Body of pancreas (tissue), 4 donors: ENCODE results near the gene PPP4R2. TPM values are rescaled to one million over a fixed set of nuclear protein-coding genes. Genes with fewer than 3 reads are reported as not detected.
"Not testable (repeated sequence)": the region's sequence is repeated elsewhere in the genome, so short reads cannot be mapped to it uniquely, and the experiment has no call there.

Experiments
- ATAC-seq: fragments of 150-250 bp; one replicate; pipeline ENCODE4 v1.9.1; 2016
- DNase-seq, 4 donors: peaks; one replicate each; pipeline ENCODE4 v3.0.0-alpha.2; 2019
- H3K27ac ChIP-seq, 4 donors: fragments of 200-600 bp; sonication (generic); 1 replicate in 3 of 4; 2 replicates in 1 of 4; pipeline versions ENCODE4 v1.5.1 to v1.6.1; 2016 to 2019; ENCODE audit warnings: mild to moderate bottlenecking in 1 of 4, mixed read lengths in 1 of 4, moderate library complexity in 1 of 4
- H3K27me3 ChIP-seq, 2 donors: fragments of 200-600 bp; sonication (generic); one replicate each; pipeline ENCODE4 v1.6.0; 2016; ENCODE audit warnings: mild to moderate bottlenecking in 1 of 2
- H3K36me3 ChIP-seq, 2 donors: fragments of 200-600 bp; sonication (generic); replicated peaks in 1 of 2; 2 replicates each; pipeline ENCODE4 v1.5.1; 2016; ENCODE audit warnings: low read depth in 2 of 2; ENCODE audit not compliant: insufficient read depth in 1 of 2
- H3K4me1 ChIP-seq: fragments of 200-600 bp; sonication (generic); one replicate; pipeline ENCODE4 v1.6.0; 2016
- H3K4me3 ChIP-seq, 2 donors: fragments of 200-600 bp; sonication (generic); 1 replicate in 1 of 2; 2 replicates in 1 of 2; pipeline ENCODE4 v1.5.1; 2016 to 2019
- H3K9me3 ChIP-seq, 3 donors: fragments of 200-600 bp; sonication (generic); 1 replicate in 2 of 3; 2 replicates in 1 of 3; pipeline ENCODE4 v1.5.1; 2016
- CTCF ChIP-seq, 7 experiments: fragments of 450-650 bp in 4 of 7; fragments of 200-600 bp in 3 of 7; sonication (generic) in 3 of 7; IDR thresholded peaks; one replicate each; pipeline ENCODE4 v1.5.1; 2016 to 2019; ENCODE audit warnings: antibody characterized with exemption in 7 of 7
- POLR2A ChIP-seq, 3 donors: fragments of 450-650 bp; IDR thresholded peaks; one replicate each; pipeline ENCODE4 v1.6.1; 2016; ENCODE audit warnings: antibody characterized with exemption in 3 of 3, mild to moderate bottlenecking in 2 of 3
- WGBS, 2 donors: methylation state at CpG; one replicate each; pipeline ENCODE4 v1.1.5; 2017; 5-methylcytosine and 5-hydroxymethylcytosine counted together
- intact Hi-C: fragments of 100-400 bp; cut with DNase I; formaldehyde crosslinking; loops from one replicate; pipeline ENCODE4 v1.15.1; 2023
- total RNA-seq, 2 donors: library from RNA; depleted of rRNA; stranded (reverse); fragments of >200 nt; gene quantifications; one replicate each; pipeline ENCODE4 v1.1.0, GENCODE V29; 2016

PPP4R2 gene
- total RNA-seq, 2 donors from 2014 or later = 21.5 to 28.0 TPM

- DNase-seq (no peak), ATAC-seq (peak; percentile 53)
- 12 to 14% methylated on average over 5 of the region's 5 CpGs for WGBS, 2 donors
- TF ChIP-seq CTCF (IDR thresholded peaks at IDR 0.05) (peak in 6 of 7 experiments; percentile 45 to 75 (median 68)), POLR2A (IDR thresholded peaks at IDR 0.05) (no peak)
- intact Hi-C loops = loop anchor here (10.0 kb wide), 2 partner anchors 111 to 191 kb away; no protein-coding TSS in a partner anchor
- peak overlapping the region in 1 of 4 donors; percentile 38 for H3K27ac ChIP-seq
- H3K36me3 ChIP-seq = no peaks in the 10 kb centered on the region
- H3K4me3 ChIP-seq = no peak overlapping the region
- no peaks in the 10 kb centered on the region for H3K4me1 ChIP-seq
- H3K27me3 ChIP-seq = no peaks in the 10 kb centered on the region
- H3K9me3 ChIP-seq = no peaks in the 10 kb centered on the region
These were observed 59.6 kb downstream of the PPP4R2 start for GRCh38 chr3:73056014-73056844.

GRCh38 chr3:73056845-73057150, 60.2 kb downstream of the PPP4R2 start:
- no peaks in the 10 kb centered on the region for H3K36me3 ChIP-seq
- H3K4me3 ChIP-seq = no peak overlapping the region
- no peak for TF ChIP-seq POLR2A (IDR thresholded peaks at IDR 0.05)
- TF ChIP-seq CTCF (IDR thresholded peaks at IDR 0.05) = no peak
- no peaks in the 10 kb centered on the region for H3K4me1 ChIP-seq
- no peak for ATAC-seq
- H3K9me3 ChIP-seq = no peaks in the 10 kb centered on the region
- intact Hi-C loops = loop anchor here (10.0 kb wide), 2 partner anchors 112 to 192 kb away; no protein-coding TSS in a partner anchor
- no peak overlapping the region for H3K27ac ChIP-seq
- no peak for DNase-seq
- H3K27me3 ChIP-seq = no peaks in the 10 kb centered on the region

- Histone ChIP-seq H3K4me1 (no peaks in the 10 kb centered on the region), H3K27me3 (no peaks in the 10 kb centered on the region), H3K36me3 (peaks cover 4 to 16% of the 10 kb centered on the region in 2 donors), H3K27ac (no peak overlapping the region), H3K9me3 (no peaks in the 10 kb centered on the region), H3K4me3 (no peak overlapping the region)
- DNase-seq (no peak), ATAC-seq (no peak)
- intact Hi-C loops = no loop called here
- WGBS, 2 donors = 74 to 78% methylated on average over 1 of the region's 1 CpG
- TF ChIP-seq POLR2A (IDR thresholded peaks at IDR 0.05) (no peak), CTCF (IDR thresholded peaks at IDR 0.05) (no peak)
These were observed 63.7 kb downstream of the PPP4R2 start for GRCh38 chr3:73060302-73060723.

GRCh38 chr3:73061416-73061815, 64.8 kb downstream of the PPP4R2 start, which contains the start of gene EBLN2:
TSS of gene EBLN2 (plus strand) at chr3:73061659. CDS start at chr3:73062082, 423 bp downstream.
- no peak for DNase-seq
- no peak for TF ChIP-seq CTCF (IDR thresholded peaks at IDR 0.05)
- TF ChIP-seq POLR2A (IDR thresholded peaks at IDR 0.05) = no peak
- Histone ChIP-seq H3K27me3 (no peaks in the 10 kb centered on the region), H3K27ac (no peak within 1 kb of the TSS), H3K4me1 (no peaks in the 10 kb centered on the region), H3K9me3 (no peaks in the 10 kb centered on the region), H3K36me3 (peaks cover 4 to 16% of the 10 kb centered on the region in 2 donors), H3K4me3 (no peak within 1 kb of the TSS)
- 92 to 100% methylated on average over 2 of the region's 2 CpGs for WGBS, 2 donors
- intact Hi-C loops = no loop called here
- no peak for ATAC-seq

- intact Hi-C loops, H3K27ac ChIP-seq, ATAC-seq, H3K4me1 ChIP-seq, H3K9me3 ChIP-seq, H3K4me3 ChIP-seq, DNase-seq, H3K27me3 ChIP-seq: not testable (repeated sequence)
- peaks cover 4 to 16% of the 10 kb centered on the region in 2 donors for H3K36me3 ChIP-seq
These were observed 69.6 kb downstream of the PPP4R2 start for GRCh38 chr3:73066243-73066642.
